ENCODE results near the gene NEAT1.

The NEAT1 gene

DNA sequence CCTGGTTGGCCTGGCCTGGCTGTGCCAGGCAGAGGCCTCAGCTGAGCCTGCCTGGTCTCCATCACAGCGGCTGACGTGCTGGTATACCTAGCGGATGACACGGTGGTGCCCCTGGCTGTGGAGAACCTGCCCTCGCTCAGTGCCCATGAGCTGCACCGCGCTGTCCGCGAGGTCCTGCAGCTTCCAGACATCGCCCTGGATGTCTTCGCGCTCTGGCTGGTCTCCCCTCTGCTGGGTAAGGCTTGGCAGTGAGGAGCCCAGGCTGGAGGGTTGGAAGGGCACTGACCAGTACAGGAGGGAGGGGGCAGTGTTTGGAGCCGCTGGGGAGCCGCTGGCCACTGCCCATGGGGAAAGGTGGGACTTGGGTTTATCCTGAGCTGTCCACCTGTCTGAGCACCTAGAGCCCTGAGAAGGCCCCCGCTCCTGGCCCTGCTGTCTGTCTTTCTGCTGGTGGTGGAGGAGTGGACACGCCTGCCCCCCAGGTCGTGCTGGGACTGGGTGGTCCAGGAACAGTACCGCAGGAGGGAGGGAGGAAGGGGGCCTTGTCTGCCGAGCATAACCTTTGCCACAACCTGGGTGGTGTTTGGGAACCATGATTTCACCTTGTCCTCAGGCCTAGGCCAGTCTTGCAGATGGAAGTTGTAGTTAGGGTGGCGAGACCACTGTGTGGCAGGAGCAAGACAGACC, 33.2 kb upstream of the NEAT1 start:
- DNase-seq (ENCODE audit: low read depth in 3 of 3), result no peak

DNA sequence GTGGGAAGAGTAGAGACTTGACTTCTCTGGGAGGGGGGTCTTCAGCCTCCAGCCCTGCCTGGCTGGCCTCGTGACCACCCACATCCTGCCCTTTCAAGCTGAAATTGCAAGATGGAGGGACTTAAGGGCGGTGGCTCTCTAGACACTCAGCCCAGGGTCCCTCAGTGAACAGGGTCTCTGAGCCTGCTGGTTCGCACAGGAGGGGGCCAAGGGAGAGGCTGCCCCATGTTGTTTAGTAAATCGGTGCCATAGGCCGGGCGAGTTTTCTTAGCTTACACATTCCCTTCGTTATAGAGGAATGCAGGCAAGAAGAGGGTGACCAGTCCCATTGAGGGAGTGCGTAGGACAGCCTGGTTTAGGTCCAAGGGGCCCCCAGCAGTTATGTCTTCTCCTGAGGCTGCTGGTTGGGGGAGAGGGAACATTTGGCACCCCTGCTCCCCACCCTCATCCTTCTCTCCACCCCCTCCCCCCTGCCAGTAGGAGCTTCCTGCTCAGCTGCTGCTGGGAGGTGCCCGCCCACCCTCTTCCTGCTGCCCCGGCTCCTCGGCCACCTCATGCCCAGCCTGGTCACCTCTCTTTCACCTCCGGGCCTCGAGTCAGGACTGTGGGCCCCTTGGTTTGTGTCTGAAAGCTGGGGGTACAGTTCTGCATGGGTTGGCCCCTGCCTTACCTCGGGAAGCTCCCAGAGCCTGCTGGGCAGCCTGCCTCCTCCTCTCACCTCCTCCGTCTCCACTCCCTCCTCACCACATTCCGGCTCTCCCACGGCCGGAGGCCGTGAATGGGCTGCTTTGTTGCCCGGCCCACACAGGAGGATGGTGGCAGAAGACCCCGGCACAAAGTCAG, 32.3 kb upstream of the NEAT1 start:
- no peak for DNase-seq (ENCODE audit: low read depth in 3 of 3)

DNA sequence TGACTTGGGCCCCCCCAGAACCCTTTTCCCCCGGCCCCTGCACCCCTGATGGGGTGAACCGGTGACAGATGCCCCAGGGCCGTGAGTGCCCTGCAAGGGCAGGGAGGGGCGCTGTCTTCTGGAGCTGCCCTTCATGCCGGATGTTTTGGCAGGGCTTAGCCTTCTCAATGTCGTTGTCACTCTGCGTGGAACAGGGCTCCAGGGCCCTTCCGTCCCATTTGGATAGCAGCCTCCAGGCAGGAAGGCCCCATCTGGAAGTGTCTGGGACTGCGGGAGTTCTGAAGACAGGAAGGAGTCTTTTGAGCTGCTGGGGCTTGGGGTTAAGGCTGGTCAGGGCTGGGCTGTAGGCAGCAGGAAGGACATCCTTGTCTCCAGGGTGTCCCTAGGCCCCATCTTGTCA, 31.6 kb upstream of the NEAT1 start:
- no peak for DNase-seq (ENCODE audit: low read depth in 3 of 3)

GRCh38 chr11:65392186-65392829, 30.3 kb upstream of the NEAT1 start:
- DNase-seq (ENCODE audit: low read depth in 3 of 3), result no peak

GRCh38 chr11:65392899-65393298, 29.7 kb upstream of the NEAT1 start:
- DNase-seq (ENCODE audit: low read depth in 3 of 3), result no peak

DNA sequence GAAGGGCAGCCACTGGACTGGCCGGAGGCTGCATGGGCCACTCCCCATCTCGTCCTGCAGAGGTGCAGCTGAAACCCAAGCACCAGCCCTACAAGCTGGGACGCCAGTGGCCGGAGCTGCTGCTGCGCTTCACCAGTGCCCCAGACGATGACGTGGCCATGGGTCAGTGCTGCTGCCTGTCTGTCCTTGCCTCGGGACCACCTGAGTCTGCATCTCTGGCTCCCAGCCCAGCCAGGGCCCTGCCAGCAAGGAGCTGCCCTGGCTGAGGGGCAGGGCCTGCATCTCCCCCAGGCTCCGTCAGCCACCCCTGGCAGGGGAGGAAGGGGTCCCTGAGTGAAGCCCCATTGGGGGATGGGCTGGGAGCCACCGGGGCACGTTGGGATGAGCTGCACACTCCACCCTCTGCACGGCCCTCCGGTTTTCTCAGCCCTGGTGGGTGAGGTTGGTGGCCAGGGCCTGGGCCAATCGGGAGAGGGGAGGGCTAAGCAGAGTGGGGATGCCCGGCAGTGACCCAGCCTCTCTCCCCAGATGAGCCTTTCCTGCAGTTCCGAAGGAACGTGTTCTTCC, 29.0 kb upstream of the NEAT1 start:
- DNase-seq (ENCODE audit: low read depth in 3 of 3), result no peak

DNA sequence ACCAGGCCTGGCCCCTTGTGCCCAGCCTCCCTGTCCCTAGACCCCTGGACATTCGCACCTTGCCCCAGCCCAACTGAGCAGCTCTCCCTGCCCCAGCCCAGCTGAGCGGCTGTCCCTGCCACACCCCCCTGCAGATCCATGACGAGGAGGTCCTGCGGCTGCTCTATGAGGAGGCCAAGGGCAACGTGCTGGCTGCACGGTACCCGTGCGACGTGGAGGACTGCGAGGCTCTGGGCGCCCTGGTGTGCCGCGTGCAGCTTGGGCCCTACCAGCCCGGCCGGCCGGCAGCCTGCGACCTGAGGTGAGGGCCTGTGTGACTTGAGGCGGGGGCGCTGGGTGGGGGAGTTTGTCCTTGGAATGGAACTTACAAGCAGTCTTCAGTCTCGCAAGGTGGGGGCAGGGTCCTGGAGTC, 28.5 kb upstream of the NEAT1 start:
- no peak for DNase-seq (ENCODE audit: low read depth in 3 of 3)

DNA sequence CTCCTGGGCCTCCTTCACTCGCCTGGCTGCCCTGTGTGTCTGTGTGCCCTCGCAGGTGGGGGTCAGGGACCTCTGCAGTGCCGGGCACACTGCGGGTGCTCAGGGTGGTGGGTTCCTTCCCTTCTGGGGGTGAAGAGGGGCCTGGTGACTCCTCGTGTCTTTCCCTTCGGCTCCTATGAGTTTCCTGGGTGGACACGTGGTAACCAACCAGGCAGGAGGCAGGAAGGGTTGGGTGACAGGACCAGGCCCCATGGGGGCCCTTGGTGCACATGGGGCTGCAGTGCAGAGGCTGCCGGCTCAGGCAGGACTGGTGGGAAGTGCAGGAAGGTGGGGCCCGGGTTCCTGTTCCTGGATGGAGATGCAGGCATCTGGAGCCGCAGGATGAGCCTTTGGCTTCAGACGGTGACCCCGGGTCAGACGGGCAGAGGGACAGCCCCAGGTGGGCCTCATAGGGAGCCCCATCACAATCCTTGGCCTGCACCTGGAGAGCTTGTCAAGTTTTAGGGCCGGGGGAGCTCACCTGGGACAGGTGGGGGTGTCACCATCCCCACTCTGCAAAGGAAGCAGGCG, 26.6 kb upstream of the NEAT1 start:
- no peak for DNase-seq (ENCODE audit: low read depth in 3 of 3)

- no peak for DNase-seq (ENCODE audit: low read depth in 3 of 3)
These were observed 25.5 kb upstream of the NEAT1 start for GRCh38 chr11:65396769-65397745.

- no peak for DNase-seq (ENCODE audit: low read depth in 3 of 3)
These were observed 24.2 kb upstream of the NEAT1 start for GRCh38 chr11:65398362-65398910.

DNA sequence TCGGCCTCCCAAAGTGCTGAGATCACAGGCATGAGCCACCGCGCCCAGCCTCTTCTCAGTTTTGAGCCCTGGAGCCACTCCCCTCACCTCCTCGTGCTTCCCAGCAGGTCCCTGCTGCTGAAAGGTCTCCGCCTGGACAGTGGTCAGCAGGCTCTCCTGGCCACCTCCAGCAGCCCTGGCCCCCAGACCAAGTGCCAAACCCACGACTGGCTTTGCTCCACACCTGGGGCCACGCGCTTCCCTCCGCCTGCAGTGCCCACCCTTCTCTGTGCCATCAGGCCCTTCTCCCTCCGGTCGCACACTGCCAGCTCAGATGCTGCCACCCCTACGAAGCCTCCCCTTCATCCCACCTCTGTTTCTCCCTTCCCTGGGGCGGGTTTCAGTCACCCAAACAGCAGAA, 23.3 kb upstream of the NEAT1 start:
- DNase-seq (ENCODE audit: low read depth in 3 of 3), result no peak

GRCh38 chr11:65399845-65400244, 22.8 kb upstream of the NEAT1 start:
- no peak for DNase-seq (ENCODE audit: low read depth in 3 of 3)

GRCh38 chr11:65400307-65401072, 22.1 kb upstream of the NEAT1 start:
- no peak for DNase-seq (ENCODE audit: low read depth in 3 of 3)

DNA sequence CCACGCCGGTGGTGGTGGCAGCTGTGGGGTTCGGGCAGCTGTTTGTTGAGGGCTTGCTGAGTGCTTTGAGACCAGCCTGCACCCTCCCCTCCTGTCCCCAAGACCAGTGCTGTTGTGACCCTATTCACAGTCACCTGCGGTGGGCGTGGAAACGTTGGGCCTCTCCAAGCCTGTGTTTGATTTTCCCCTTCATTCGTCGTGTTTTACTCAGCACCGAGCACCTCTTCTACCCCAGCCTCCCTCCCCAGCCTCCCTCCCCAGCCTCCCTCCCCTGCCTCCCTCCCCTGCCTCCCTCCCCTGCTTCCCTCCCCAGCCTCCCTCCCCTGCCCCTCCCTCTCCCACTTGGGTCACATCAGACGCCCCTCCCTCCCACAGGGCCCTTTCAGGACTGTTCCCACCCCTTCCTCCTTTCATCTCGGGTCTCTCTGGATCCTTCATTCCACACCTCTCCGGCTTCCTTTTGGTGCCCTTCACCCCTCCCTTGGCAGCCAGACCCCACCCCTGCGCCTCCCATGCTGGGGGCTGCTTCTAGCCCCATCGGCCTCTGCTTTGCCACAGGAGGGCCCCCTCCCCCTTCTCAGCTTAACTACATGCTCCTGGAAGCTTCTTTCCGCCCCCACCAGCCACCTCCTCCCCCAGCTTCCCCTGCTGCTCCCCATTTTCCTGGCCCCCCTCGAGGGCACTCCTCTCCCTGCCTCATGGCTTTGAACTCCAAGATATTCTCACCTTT, 21.4 kb upstream of the NEAT1 start:
- DNase-seq (ENCODE audit: low read depth in 3 of 3), result no peak

GRCh38 chr11:65401803-65402248, 20.8 kb upstream of the NEAT1 start:
- DNase-seq (ENCODE audit: low read depth in 3 of 3), result no peak

- no peak for DNase-seq (ENCODE audit: low read depth in 3 of 3)
These were observed 19.8 kb upstream of the NEAT1 start for GRCh38 chr11:65402790-65403189.

DNA sequence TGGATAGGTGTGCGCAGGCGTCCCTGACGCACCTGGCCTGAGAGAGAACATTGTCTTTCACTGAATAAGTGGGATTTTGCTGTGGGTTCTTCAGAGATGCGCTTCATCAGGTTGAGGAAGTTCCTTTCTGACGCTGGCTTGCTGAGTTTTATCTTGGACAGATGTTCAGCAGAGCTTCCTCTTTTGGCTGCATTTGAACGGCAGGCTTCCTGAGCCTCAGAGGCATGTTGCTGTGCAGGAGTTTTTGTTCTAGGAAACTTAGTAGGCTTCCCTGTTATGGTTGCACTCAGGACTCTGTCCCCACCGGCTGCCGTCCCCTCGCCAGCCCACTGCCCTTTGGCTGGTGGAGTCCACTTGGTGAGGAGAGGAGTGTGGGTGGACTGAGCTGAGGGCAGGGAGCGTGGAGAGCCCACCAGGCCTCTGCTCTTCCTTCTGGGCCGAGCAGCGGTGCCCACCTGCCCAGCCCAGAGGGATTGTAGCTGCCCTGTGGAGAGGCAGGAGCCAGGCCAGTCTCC, 18.9 kb upstream of the NEAT1 start:
- DNase-seq (ENCODE audit: low read depth in 3 of 3), result no peak

- no peak for DNase-seq (ENCODE audit: low read depth in 3 of 3)
These were observed 18.4 kb upstream of the NEAT1 start for GRCh38 chr11:65404210-65404609.
